ENCODE results near the gene RPL39.

DNA sequence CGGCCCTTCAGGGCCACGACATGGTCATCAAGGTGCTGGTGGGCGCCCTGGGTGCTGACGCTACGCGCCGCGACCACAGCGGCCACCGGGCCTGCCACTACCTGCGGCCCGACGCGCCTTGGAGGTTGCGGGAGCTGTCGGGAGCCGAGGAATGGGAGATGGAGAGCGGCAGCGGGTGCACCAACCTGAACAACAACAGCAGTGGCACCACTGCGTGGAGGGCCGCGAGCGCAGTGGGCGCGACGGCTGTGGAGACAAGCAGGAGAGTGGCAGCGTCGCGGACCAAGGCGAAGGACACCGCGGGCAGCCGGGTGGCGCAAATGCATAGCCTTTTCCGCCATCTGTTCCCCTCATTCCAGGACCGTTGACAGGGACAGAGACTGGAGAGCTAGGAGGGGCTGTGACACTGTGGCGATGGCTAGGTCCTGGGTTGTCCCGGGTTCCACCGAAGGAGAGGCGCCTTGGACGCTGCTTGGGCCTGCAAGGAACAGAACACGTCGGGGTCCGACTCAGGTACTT lies 32.1 kb downstream of the RPL39 start:
- TF ChIP-seq ZNF8 (CRISPR knock-in tag; IDR thresholded peaks at IDR 0.05) (no peak), ISL1 (CRISPR knock-in tag; IDR thresholded peaks at IDR 0.05) (no peak), RARB (CRISPR knock-in tag; IDR thresholded peaks at IDR 0.05) (no peak), ARNTL (CRISPR knock-in tag; IDR thresholded peaks at IDR 0.05; ENCODE audit: borderline replicate concordance, low read depth) (no peak), PATZ1 (CRISPR knock-in tag; IDR thresholded peaks at IDR 0.05; ENCODE audit: borderline replicate concordance) (no peak), CREB5 (CRISPR knock-in tag; IDR thresholded peaks at IDR 0.05; ENCODE audit: low read depth) (no peak), CSDC2 (CRISPR knock-in tag; IDR thresholded peaks at IDR 0.05) (no peak), TCF4 (CRISPR knock-in tag; IDR thresholded peaks at IDR 0.05; ENCODE audit: borderline replicate concordance) (no peak), POU6F1 (CRISPR knock-in tag; IDR thresholded peaks at IDR 0.05; ENCODE audit: borderline replicate concordance, low read depth) (no peak), ZC3H10 (CRISPR knock-in tag; IDR thresholded peaks at IDR 0.05) (no peak)

Data from SK-N-SH treated with all-trans-retinoic acid at 6 μM for 48 hours (cell line).